HFF-Myc (cell line): ENCODE measurements around the gene NLRP14.
A peak's percentile ranks its signal among the peaks of the same experiment; 100 is the strongest.

ENCODE experiments used
- DNase-seq: peaks from one replicate; pipeline ENCODE4 v3.0.0-alpha.2; 2011; ENCODE audit warnings: low read depth; ENCODE audit errors: extremely low read depth
- H3K4me3 ChIP-seq: replicated peaks from 2 replicates; pipeline ENCODE4 v1.5.1; 2011; ENCODE audit warnings: low read depth, mild to moderate bottlenecking, control low read depth, low read length
- TF ChIP-seq, protein P1 (sequence below): IDR thresholded peaks from 2 replicates; pipeline ENCODE4 v1.5.1; 2012; ENCODE audit warnings: mild to moderate bottlenecking, low read depth, low read length, control low read depth; ENCODE audit errors: missing control alignments

The NLRP14 gene

DNA sequence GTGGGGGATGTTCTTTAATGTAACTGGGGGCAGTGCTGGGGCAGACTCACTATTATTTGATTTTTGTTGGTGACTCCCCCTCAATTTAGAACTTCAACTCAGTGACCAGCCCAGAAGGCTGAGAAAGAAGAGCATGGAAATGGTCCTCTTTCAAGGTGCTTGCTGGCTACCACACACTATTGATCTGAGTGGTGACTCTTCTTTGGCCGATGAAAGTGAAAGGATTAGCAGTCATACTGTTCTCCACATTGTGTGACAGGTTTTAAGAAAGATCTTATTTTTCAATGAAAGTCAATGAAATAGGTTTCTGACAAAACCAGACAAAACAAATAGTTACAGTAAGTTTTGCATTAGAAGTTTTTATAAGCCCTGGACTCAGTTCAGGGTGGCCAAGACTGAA, 29.9 kb downstream of the NLRP14 start:
- DNase-seq = no peak
- TF ChIP-seq, protein P1, sequence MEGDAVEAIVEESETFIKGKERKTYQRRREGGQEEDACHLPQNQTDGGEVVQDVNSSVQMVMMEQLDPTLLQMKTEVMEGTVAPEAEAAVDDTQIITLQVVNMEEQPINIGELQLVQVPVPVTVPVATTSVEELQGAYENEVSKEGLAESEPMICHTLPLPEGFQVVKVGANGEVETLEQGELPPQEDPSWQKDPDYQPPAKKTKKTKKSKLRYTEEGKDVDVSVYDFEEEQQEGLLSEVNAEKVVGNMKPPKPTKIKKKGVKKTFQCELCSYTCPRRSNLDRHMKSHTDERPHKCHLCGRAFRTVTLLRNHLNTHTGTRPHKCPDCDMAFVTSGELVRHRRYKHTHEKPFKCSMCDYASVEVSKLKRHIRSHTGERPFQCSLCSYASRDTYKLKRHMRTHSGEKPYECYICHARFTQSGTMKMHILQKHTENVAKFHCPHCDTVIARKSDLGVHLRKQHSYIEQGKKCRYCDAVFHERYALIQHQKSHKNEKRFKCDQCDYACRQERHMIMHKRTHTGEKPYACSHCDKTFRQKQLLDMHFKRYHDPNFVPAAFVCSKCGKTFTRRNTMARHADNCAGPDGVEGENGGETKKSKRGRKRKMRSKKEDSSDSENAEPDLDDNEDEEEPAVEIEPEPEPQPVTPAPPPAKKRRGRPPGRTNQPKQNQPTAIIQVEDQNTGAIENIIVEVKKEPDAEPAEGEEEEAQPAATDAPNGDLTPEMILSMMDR = no peak
- H3K4me3 ChIP-seq = no peak overlapping the region

DNA sequence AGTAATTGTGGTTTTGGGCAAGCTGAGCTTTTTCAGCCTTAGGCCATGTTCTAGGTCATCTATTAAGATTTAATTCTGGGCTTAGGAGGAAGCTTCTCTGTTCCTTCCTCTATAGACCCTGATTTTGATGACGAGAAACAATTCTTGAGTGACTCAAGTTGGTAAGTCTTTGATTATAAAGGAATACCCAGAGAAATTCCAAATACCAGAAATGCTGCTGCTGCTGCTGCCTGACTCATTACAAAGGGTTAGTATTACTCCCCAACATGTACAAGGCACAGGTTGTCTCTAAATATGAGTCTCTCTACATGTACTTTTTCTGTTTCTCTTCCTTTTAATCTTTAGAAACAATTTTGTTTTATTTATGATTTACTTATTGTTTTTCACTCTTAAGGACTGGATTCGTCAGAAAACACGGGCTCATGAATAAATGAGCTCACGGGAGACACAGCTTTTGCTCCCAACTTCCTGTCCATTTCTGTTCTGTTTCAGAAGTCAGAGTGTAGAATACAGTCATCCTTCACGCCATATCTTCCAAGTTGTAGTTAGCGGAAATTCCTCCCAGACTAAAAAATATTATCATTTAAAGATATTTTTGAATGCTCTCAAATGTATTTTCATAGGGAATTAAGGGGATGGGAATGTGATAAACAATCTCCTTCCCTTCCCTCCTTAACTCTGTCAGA, 36.7 kb downstream of the NLRP14 start:
- no peak overlapping the region for H3K4me3 ChIP-seq
- DNase-seq = no peak
- TF ChIP-seq, protein P1 = no peak

DNA sequence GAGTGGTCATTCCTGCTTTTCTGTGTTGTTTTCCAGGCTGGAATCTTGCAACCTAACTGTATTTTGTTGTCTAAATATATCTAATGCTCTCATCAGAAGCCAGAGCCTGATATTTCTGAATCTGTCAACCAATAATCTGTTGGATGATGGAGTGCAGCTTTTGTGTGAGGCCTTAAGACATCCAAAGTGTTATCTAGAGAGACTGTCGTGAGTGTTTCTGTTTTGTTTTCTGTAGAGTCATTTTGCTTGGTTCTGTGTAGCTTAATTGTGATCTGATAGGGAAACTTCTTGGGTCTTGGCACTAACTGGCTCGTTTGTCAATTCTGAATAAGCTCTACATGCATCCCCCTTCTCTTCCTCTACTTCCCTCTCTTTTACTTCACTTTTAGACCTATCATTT, 37.4 kb downstream of the NLRP14 start:
- TF ChIP-seq, protein P1 = no peak

DNA sequence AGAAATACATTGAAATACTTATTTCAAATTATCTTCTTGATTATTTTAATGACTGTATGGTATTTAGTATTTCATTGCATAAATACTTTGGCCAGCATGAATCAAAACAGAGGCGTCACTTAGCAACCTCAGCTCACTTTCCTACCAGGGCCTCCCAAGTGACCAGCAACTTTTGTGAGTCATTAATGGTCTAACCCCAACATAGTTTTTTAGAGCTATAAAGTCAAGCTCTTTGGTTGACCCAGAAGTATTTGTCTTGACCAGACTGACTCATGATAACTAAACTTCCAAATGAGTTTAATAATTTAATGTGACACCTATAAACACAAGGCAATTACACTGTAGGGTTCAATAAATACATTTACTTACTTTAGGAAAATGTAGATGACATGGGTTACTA, 40.6 kb downstream of the NLRP14 start:
- DNase-seq = peak; percentile 4
- TF ChIP-seq, protein P1 = no peak
- H3K4me3 ChIP-seq = no peak overlapping the region

More for the DNA sequence above, 37.4 kb downstream of the NLRP14 start:
- no peak overlapping the region for H3K4me3 ChIP-seq
- no peak for DNase-seq

DNA sequence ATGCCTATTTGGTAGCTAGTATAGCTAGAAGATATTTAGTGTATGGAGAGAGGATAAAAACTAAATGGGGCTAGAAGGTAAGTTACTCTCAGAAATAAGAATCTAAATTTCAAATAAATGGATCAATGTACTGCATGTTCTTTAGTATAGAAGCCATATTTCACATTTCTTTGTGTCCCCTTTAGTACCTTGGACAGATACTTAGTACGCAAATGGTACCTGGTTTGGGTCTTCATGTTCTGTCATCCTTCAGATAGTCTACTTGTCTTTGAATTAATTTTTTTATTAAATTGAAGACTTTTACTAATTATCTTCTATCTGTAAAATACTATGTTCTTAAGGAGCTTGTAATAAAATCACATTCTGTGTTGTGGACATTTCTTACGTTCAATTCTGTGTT, 42.3 kb downstream of the NLRP14 start:
- no peak for DNase-seq
- TF ChIP-seq, protein P1 = no peak
- H3K4me3 ChIP-seq = no peak overlapping the region

DNA sequence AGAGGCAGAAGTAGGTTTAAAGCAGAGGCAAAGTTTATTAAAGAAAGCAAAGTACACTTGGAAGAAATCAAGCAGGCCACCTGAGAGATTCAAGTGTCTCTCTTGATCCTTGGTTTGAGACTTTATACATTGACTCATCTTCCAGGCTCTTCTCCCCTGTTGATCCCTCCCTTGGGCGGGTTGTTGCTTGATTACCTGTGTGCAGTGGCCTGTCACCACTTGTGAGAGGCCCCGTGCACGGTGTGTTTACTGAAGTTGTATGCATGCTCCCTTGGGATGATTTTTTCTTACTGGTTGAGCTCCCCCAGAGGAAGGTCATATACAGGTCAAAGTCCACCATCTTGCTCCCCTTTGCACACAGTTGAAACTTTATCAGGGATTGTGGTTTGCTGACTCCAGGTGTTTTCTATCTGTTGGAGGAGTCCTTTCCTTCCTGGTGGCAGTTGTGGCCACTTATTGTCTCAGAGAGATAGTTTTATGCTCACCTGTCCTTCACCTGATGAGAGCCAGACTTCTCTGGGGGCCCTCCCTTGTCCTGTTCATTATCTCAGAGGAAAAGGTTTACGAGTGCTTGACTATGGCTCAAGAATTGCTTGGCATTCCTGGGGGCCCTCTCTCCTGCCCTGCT, 52.2 kb downstream of the NLRP14 start:
- DNase-seq = no peak
- no peak overlapping the region for H3K4me3 ChIP-seq
- TF ChIP-seq, protein P1 = no peak
